Activated CD4-positive, alpha-beta memory T cell treated with anti-CD3 and anti-CD28 coated beads for 36 hours (primary cell): ENCODE results near the gene PKIB. TPM values are rescaled to one million over a fixed set of nuclear protein-coding genes. Genes with fewer than 3 reads are reported as not detected.

Source experiments
- CTCF ChIA-PET: fragments of 350-600 bp; sonication (Branson Sonifier 250); formaldehyde crosslinking; loops from one replicate; lab custom pipeline; 2021; ENCODE audit warnings: antibody characterized with exemption, inconsistent platforms; lab: Charles Lee
- POLR2A ChIA-PET: fragments of 350-600 bp; sonication (Branson Sonifier 250); formaldehyde crosslinking; loops from one replicate; lab custom pipeline; 2021; ENCODE audit warnings: antibody characterized with exemption; lab: Charles Lee
- DNase-seq: peaks from one replicate; pipeline ENCODE4 v3.0.0-alpha.2; 2020
- H3K27ac Mint-ChIP-seq: one replicate; pipeline ENCODE4 v1.8.0; 2021; ENCODE audit warnings: mixed read lengths
- H3K27me3 Mint-ChIP-seq: one replicate; pipeline ENCODE4 v1.8.0; 2021; ENCODE audit warnings: mixed read lengths
- H3K36me3 Mint-ChIP-seq: one replicate; pipeline ENCODE4 v1.8.0; 2021; ENCODE audit warnings: mixed read lengths
- H3K4me1 Mint-ChIP-seq: one replicate; pipeline ENCODE4 v1.8.0; 2021; ENCODE audit warnings: low read depth, mixed read lengths
- H3K4me3 Mint-ChIP-seq: one replicate; pipeline ENCODE4 v1.8.0; 2021; ENCODE audit warnings: mild to moderate bottlenecking, mixed read lengths
- H3K9me3 Mint-ChIP-seq: one replicate; pipeline ENCODE4 v1.8.0; 2021; ENCODE audit warnings: mixed read lengths
- intact Hi-C: fragments of 100-400 bp; cut with micrococcal nuclease; formaldehyde crosslinking; loops from one replicate; pipeline ENCODE4 v1.15.1; 2023
- total RNA-seq, 2 experiments: library from RNA; stranded (reverse); gene quantifications; one replicate each; pipeline ENCODE4 v1.2.3, GENCODE V29; 2021

PKIB gene
- total RNA-seq: under 1 TPM; 0.48 to 0.52 TPM

GRCh38 chr6:122609881-122610689 lies at the start of gene PKIB:
Gene PKIB, plus strand, starts transcription at chr6:122610405. Its CDS starts 107,390 bp downstream, at chr6:122717795.
- Mint-ChIP-seq H3K27me3 (peaks cover 26% of the 10 kb centered on the region), H3K27ac (no peak within 1 kb of the TSS), H3K9me3 (no peaks in the 10 kb centered on the region), H3K36me3 (no peaks in the 10 kb centered on the region), H3K4me3 (peak within 1 kb of the TSS; percentile 70), H3K4me1 (peaks cover 10% of the 10 kb centered on the region)
- DNase-seq: peak; percentile 61
- intact Hi-C loops: loop anchor here (10.0 kb wide), 1 partner anchor 135 kb away; the partner anchor contains the start of gene SERINC1
- POLR2A ChIA-PET: no interaction called here
- CTCF ChIA-PET: interaction anchor here (0.8 to 1.0 kb wide), 2 partner anchors 118 to 229 kb away, joined by 3 to 5 read pairs; no protein-coding TSS in a partner anchor

- Mint-ChIP-seq H3K27ac (no peak overlapping the region), H3K27me3 (peaks cover 4% of the 10 kb centered on the region), H3K4me1 (no peaks in the 10 kb centered on the region), H3K36me3 (no peaks in the 10 kb centered on the region), H3K9me3 (peaks cover 18% of the 10 kb centered on the region), H3K4me3 (no peak overlapping the region)
- intact Hi-C loops: no loop called here
- POLR2A ChIA-PET: no interaction called here
- no peak for DNase-seq
- CTCF ChIA-PET: no interaction called here
Measured at GRCh38 chr6:122563364-122564052, 46.7 kb upstream of the PKIB start.

GRCh38 chr6:122564230-122564629 lies 46.0 kb upstream of the PKIB start:
- Mint-ChIP-seq H3K4me1 (no peaks in the 10 kb centered on the region), H3K4me3 (no peak overlapping the region), H3K27ac (no peak overlapping the region), H3K9me3 (peaks cover 15% of the 10 kb centered on the region), H3K36me3 (no peaks in the 10 kb centered on the region), H3K27me3 (peaks cover 6% of the 10 kb centered on the region)
- CTCF ChIA-PET: no interaction called here
- no peak for DNase-seq
- intact Hi-C loops: no loop called here
- POLR2A ChIA-PET: no interaction called here

- POLR2A ChIA-PET: no interaction called here
- H3K4me3 Mint-ChIP-seq: no peak overlapping the region
- DNase-seq: no peak
- H3K27ac Mint-ChIP-seq: no peak overlapping the region
- intact Hi-C loops: no loop called here
- no peaks in the 10 kb centered on the region for H3K36me3 Mint-ChIP-seq
- H3K9me3 Mint-ChIP-seq: peaks cover 15% of the 10 kb centered on the region
- no peaks in the 10 kb centered on the region for H3K4me1 Mint-ChIP-seq
- CTCF ChIA-PET: no interaction called here
- H3K27me3 Mint-ChIP-seq: peaks cover 10% of the 10 kb centered on the region
Measured at GRCh38 chr6:122565708-122566107, 44.5 kb upstream of the PKIB start.

- H3K36me3 Mint-ChIP-seq: no peaks in the 10 kb centered on the region
- intact Hi-C loops: no loop called here
- peaks cover 12% of the 10 kb centered on the region for H3K27me3 Mint-ChIP-seq
Measured at GRCh38 chr6:122567034-122567433, 43.2 kb upstream of the PKIB start.

GRCh38 chr6:122568350-122568749 lies 41.9 kb upstream of the PKIB start:
- no peak for DNase-seq
- CTCF ChIA-PET: no interaction called here
- no peaks in the 10 kb centered on the region for H3K4me1 Mint-ChIP-seq
- intact Hi-C loops: no loop called here
- peaks cover 14% of the 10 kb centered on the region for H3K27me3 Mint-ChIP-seq
- no peaks in the 10 kb centered on the region for H3K36me3 Mint-ChIP-seq
- no peak overlapping the region for H3K4me3 Mint-ChIP-seq
- POLR2A ChIA-PET: no interaction called here
- no peak overlapping the region for H3K27ac Mint-ChIP-seq
- peaks cover 4% of the 10 kb centered on the region for H3K9me3 Mint-ChIP-seq

More at GRCh38 chr6:122567034-122567433, 43.2 kb upstream of the PKIB start:
- H3K9me3 Mint-ChIP-seq: peaks cover 14% of the 10 kb centered on the region
- ChIA-PET CTCF (no interaction called here), POLR2A (no interaction called here)
- no peaks in the 10 kb centered on the region for H3K4me1 Mint-ChIP-seq
- no peak overlapping the region for H3K4me3 Mint-ChIP-seq
- DNase-seq: no peak
- H3K27ac Mint-ChIP-seq: no peak overlapping the region

- CTCF ChIA-PET: no interaction called here
- intact Hi-C loops: no loop called here
- no peak overlapping the region for H3K4me3 Mint-ChIP-seq
- peaks cover 14% of the 10 kb centered on the region for H3K27me3 Mint-ChIP-seq
- no peaks in the 10 kb centered on the region for H3K36me3 Mint-ChIP-seq
- POLR2A ChIA-PET: no interaction called here
- no peak overlapping the region for H3K27ac Mint-ChIP-seq
- no peaks in the 10 kb centered on the region for H3K4me1 Mint-ChIP-seq
- no peak for DNase-seq
- peaks cover 4% of the 10 kb centered on the region for H3K9me3 Mint-ChIP-seq
Measured at GRCh38 chr6:122568797-122569221, 41.4 kb upstream of the PKIB start.

- no peaks in the 10 kb centered on the region for H3K36me3 Mint-ChIP-seq
- intact Hi-C loops: no loop called here
- H3K9me3 Mint-ChIP-seq: peaks cover 4% of the 10 kb centered on the region
- no peaks in the 10 kb centered on the region for H3K4me1 Mint-ChIP-seq
- ChIA-PET CTCF (no interaction called here), POLR2A (no interaction called here)
- peaks cover 11% of the 10 kb centered on the region for H3K27me3 Mint-ChIP-seq
- H3K4me3 Mint-ChIP-seq: no peak overlapping the region
- no peak overlapping the region for H3K27ac Mint-ChIP-seq
- no peak for DNase-seq
Measured at GRCh38 chr6:122569230-122569771, 40.9 kb upstream of the PKIB start.

- Mint-ChIP-seq H3K4me3 (no peak overlapping the region), H3K9me3 (peaks cover 17% of the 10 kb centered on the region), H3K27ac (no peak overlapping the region), H3K4me1 (no peaks in the 10 kb centered on the region), H3K27me3 (peaks cover 11% of the 10 kb centered on the region), H3K36me3 (no peaks in the 10 kb centered on the region)
- ChIA-PET CTCF (no interaction called here), POLR2A (no interaction called here)
- intact Hi-C loops: no loop called here
- no peak for DNase-seq
Measured at GRCh38 chr6:122571888-122572287, 38.3 kb upstream of the PKIB start.

- DNase-seq: no peak
- intact Hi-C loops: no loop called here
- Mint-ChIP-seq H3K27me3 (peaks cover 3% of the 10 kb centered on the region), H3K27ac (no peak overlapping the region), H3K4me3 (no peak overlapping the region), H3K36me3 (no peaks in the 10 kb centered on the region), H3K9me3 (peaks cover 29% of the 10 kb centered on the region), H3K4me1 (no peaks in the 10 kb centered on the region)
- CTCF ChIA-PET: no interaction called here
- POLR2A ChIA-PET: no interaction called here
Measured at GRCh38 chr6:122576888-122577287, 33.3 kb upstream of the PKIB start.

GRCh38 chr6:122578961-122579360 lies 31.2 kb upstream of the PKIB start:
- Mint-ChIP-seq H3K27me3 (no peaks in the 10 kb centered on the region), H3K4me3 (no peak overlapping the region), H3K4me1 (no peaks in the 10 kb centered on the region), H3K27ac (no peak overlapping the region), H3K9me3 (peaks cover 28% of the 10 kb centered on the region), H3K36me3 (no peaks in the 10 kb centered on the region)
- DNase-seq: no peak
- intact Hi-C loops: no loop called here
- ChIA-PET CTCF (no interaction called here), POLR2A (no interaction called here)

- intact Hi-C loops: no loop called here
- ChIA-PET POLR2A (no interaction called here), CTCF (no interaction called here)
- H3K4me3 Mint-ChIP-seq: no peak overlapping the region
- no peak overlapping the region for H3K27ac Mint-ChIP-seq
- H3K9me3 Mint-ChIP-seq: peaks cover 16% of the 10 kb centered on the region
- H3K4me1 Mint-ChIP-seq: no peaks in the 10 kb centered on the region
- no peak for DNase-seq
- no peaks in the 10 kb centered on the region for H3K36me3 Mint-ChIP-seq
- H3K27me3 Mint-ChIP-seq: no peaks in the 10 kb centered on the region
Measured at GRCh38 chr6:122580737-122581136, 29.5 kb upstream of the PKIB start.
